Measurements from ENCODE around the gene CFAP210. TPM values are rescaled to one million over a fixed set of nuclear protein-coding genes. Genes with fewer than 3 reads are reported as not detected.
"Not testable (repeated sequence)": the region's sequence is repeated elsewhere in the genome, so short reads cannot be mapped to it uniquely, and the experiment has no call there.

CFAP210 gene
- total RNA-seq, 4 donors from 2014 or later: 0.80 TPM; not detected in 3

GRCh38 chr2:169690958-169691357 lies 3.2 kb downstream of the CFAP210 start:
- Histone ChIP-seq H3K36me3 (no peaks in the 10 kb centered on the region), H3K4me3 (no peak overlapping the region), H3K9me3 (no peaks in the 10 kb centered on the region), H3K27me3 (no peaks in the 10 kb centered on the region), H3K27ac (replicated peaks in 1 of 4) (no peak overlapping the region), H3K4me1 (peaks cover 11 to 21% (median 18%) of the 10 kb centered on the region in 4 donors)
- DNase-seq (ENCODE audit: extremely low spot score): no peak
- intact Hi-C loops (cut with DNase I): loop anchor here (10.0 kb wide), 1 partner anchor 106 kb away; the partner anchor contains the start of gene PPIG
- WGBS: 85% methylated on average over 1 of the region's 1 CpG
- TF ChIP-seq POLR2A (IDR thresholded peaks at IDR 0.05; ENCODE audit: low read depth) (no peak), POLR2AphosphoS5 (IDR thresholded peaks at IDR 0.05) (no peak), EP300 (IDR thresholded peaks at IDR 0.05) (no peak)
- TF ChIP-seq, protein P1, sequence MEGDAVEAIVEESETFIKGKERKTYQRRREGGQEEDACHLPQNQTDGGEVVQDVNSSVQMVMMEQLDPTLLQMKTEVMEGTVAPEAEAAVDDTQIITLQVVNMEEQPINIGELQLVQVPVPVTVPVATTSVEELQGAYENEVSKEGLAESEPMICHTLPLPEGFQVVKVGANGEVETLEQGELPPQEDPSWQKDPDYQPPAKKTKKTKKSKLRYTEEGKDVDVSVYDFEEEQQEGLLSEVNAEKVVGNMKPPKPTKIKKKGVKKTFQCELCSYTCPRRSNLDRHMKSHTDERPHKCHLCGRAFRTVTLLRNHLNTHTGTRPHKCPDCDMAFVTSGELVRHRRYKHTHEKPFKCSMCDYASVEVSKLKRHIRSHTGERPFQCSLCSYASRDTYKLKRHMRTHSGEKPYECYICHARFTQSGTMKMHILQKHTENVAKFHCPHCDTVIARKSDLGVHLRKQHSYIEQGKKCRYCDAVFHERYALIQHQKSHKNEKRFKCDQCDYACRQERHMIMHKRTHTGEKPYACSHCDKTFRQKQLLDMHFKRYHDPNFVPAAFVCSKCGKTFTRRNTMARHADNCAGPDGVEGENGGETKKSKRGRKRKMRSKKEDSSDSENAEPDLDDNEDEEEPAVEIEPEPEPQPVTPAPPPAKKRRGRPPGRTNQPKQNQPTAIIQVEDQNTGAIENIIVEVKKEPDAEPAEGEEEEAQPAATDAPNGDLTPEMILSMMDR (IDR thresholded peaks at IDR 0.05): no peak

- H3K27ac ChIP-seq (replicated peaks in 1 of 4); H3K27me3 ChIP-seq; H3K4me1 ChIP-seq; intact Hi-C loops (cut with DNase I); DNase-seq (ENCODE audit: extremely low spot score); H3K4me3 ChIP-seq; H3K9me3 ChIP-seq; H3K36me3 ChIP-seq: not testable (repeated sequence)
Observed at GRCh38 chr2:169687943-169688342, 6.3 kb downstream of the CFAP210 start.

DNA sequence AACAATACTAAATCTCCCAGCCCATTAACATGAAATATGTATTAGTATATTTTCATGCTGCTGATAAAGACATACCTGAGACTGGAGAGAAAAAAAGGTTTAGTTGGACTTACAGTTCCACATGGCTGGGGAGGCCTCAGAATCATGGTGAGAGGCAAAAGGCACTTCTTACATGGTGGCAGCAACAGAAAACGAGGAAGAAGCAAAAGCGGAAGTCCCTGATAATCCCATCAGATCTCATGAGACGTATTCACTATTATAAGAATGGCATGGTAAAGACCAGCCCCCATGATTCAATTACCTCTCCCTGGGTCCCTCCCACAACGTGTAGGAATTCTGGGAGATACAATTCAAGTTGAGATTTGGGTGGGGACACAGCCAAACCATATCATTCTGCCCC lies 7.4 kb downstream of the CFAP210 start:
- H3K4me3 ChIP-seq; intact Hi-C loops (cut with DNase I); H3K27me3 ChIP-seq; H3K36me3 ChIP-seq; DNase-seq (ENCODE audit: extremely low spot score); H3K9me3 ChIP-seq; H3K27ac ChIP-seq (replicated peaks in 1 of 4); H3K4me1 ChIP-seq: not testable (repeated sequence)
- 90% methylated on average over 4 of the region's 4 CpGs for WGBS

GRCh38 chr2:169684712-169685111 lies 9.5 kb downstream of the CFAP210 start:
- H3K9me3 ChIP-seq; H3K4me1 ChIP-seq; H3K27me3 ChIP-seq; DNase-seq (ENCODE audit: extremely low spot score); H3K36me3 ChIP-seq; intact Hi-C loops (cut with DNase I); H3K4me3 ChIP-seq; H3K27ac ChIP-seq (replicated peaks in 1 of 4): not testable (repeated sequence)
- WGBS: 94% methylated on average over 2 of the region's 2 CpGs

DNA sequence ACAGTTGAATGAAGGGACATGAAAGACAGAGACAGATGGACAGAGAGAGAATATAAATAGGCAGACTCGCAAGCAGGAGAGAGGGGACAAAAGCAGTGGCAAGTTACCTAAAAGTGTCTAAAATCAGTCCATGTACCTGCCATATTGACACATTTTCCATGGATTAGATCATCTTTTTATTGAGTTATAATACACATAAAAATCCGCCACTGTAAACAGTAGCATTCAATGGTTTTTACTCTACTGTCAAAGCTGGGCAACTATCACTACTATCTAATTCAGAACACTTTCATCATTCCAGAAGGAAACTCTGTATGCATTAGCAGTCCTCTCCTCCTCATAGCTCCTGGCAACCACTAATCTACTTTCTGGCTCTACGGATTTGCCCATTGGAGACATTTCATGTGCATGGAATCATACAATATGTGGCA lies 10.1 kb downstream of the CFAP210 start:
- Histone ChIP-seq H3K27me3 (no peaks in the 10 kb centered on the region), H3K27ac (replicated peaks in 1 of 4) (no peak overlapping the region)

DNA sequence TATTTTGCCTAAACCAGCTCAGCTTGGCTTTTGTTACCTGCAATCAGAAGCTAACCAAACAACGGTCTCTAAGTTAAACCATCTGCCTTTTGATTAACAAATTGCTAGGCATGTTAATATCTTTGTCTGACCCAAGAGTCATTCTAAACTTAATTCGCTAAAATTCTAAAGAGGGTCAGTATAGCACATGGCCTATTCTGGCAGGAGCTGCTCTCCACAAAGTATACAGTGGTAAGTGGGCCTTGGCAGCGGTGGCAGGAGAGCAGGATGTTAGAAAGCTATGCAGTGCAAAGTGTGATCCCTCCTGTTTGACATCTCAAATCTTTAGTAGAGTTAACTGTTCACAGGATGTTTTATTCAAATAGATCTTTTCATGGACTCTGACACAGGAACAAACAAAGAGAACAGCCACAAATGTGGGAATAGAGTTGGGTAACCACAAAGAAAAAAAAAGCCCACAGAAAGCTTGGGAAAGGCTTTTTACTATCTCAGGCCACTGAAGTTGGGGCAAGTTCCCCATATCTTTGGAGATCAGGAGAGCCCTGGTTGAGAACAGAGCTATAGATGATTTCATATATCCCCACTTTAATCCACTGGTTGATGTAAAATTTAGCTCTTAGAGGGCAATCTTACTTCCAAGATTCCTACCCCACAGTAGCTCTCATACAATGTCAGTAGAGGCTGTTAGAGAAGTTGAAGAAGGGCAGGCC lies 10.6 kb downstream of the CFAP210 start:
- WGBS: 66% methylated on average over 3 of the region's 3 CpGs
- intact Hi-C loops (cut with DNase I): no loop called here
- Histone ChIP-seq H3K27me3 (no peaks in the 10 kb centered on the region), H3K4me1 (no peaks in the 10 kb centered on the region), H3K27ac (replicated peaks in 1 of 4) (no peak overlapping the region), H3K36me3 (no peaks in the 10 kb centered on the region), H3K4me3 (no peak overlapping the region), H3K9me3 (no peaks in the 10 kb centered on the region)
- TF ChIP-seq POLR2AphosphoS5 (IDR thresholded peaks at IDR 0.05): no peak
- TF ChIP-seq POLR2A (IDR thresholded peaks at IDR 0.05; ENCODE audit: low read depth): no peak
- DNase-seq (ENCODE audit: extremely low spot score): no peak

More for the DNA sequence above, 10.1 kb downstream of the CFAP210 start:
- TF ChIP-seq, protein P1 (IDR thresholded peaks at IDR 0.05): no peak
- no peak for TF ChIP-seq EP300 (IDR thresholded peaks at IDR 0.05)
- Histone ChIP-seq H3K4me3 (no peak overlapping the region), H3K4me1 (no peaks in the 10 kb centered on the region), H3K9me3 (no peaks in the 10 kb centered on the region), H3K36me3 (no peaks in the 10 kb centered on the region)
- intact Hi-C loops (cut with DNase I): no loop called here
- DNase-seq (ENCODE audit: extremely low spot score): no peak
- WGBS: 65% methylated on average over 3 of the region's 3 CpGs

GRCh38 chr2:169683054-169683424 lies 11.2 kb downstream of the CFAP210 start:
- no peak overlapping the region for H3K4me3 ChIP-seq
- no peaks in the 10 kb centered on the region for H3K9me3 ChIP-seq
- H3K27ac ChIP-seq (replicated peaks in 1 of 4): no peak overlapping the region
- no peak for DNase-seq (ENCODE audit: extremely low spot score)
- no peaks in the 10 kb centered on the region for H3K27me3 ChIP-seq
- WGBS: 82% methylated on average over 3 of the region's 3 CpGs
- no peaks in the 10 kb centered on the region for H3K4me1 ChIP-seq
- intact Hi-C loops (cut with DNase I): no loop called here
- no peaks in the 10 kb centered on the region for H3K36me3 ChIP-seq
- no peak for TF ChIP-seq EP300 (IDR thresholded peaks at IDR 0.05)
- no peak for TF ChIP-seq POLR2A (IDR thresholded peaks at IDR 0.05; ENCODE audit: low read depth)
- no peak for TF ChIP-seq POLR2AphosphoS5 (IDR thresholded peaks at IDR 0.05)
- TF ChIP-seq, protein P1 (IDR thresholded peaks at IDR 0.05): no peak

All from esophagus muscularis mucosa (tissue), 4 donors.